WTC11 (cell line): Measurements from ENCODE around the gene GSTT2B. TPM values are rescaled to one million over a fixed set of nuclear protein-coding genes. Genes with fewer than 3 reads are reported as not detected.

ENCODE experiments used
- ATAC-seq: fragments of 200-7000 bp; cut with Tn5 transposase; 2 replicates; pipeline ENCODE4 v1.10.0; 2021; ENCODE audit warnings: mild to moderate bottlenecking, moderate library complexity
- CTCF ChIA-PET: fragments of 300-600 bp; sonication (Branson Sonifier 250); formaldehyde crosslinking; loops from one replicate; lab custom pipeline; 2021; ENCODE audit warnings: antibody characterized with exemption; lab: Charles Lee
- POLR2A ChIA-PET: fragments of 350-600 bp; sonication (Branson Sonifier 250); formaldehyde crosslinking; loops from one replicate; lab custom pipeline; 2021; ENCODE audit warnings: antibody characterized with exemption; lab: Charles Lee
- DNase-seq: peaks from one replicate; pipeline ENCODE4 v3.0.0; 2021; ENCODE audit warnings: low spot score
- H3K27ac Mint-ChIP-seq: 2 replicates; pipeline ENCODE4 v1.8.0; 2021; ENCODE audit warnings: mixed read lengths
- H3K27me3 Mint-ChIP-seq: 2 replicates; pipeline ENCODE4 v1.8.0; 2021; ENCODE audit warnings: low read depth, mild to moderate bottlenecking, moderate library complexity, mixed read lengths
- H3K36me3 Mint-ChIP-seq: 2 replicates; pipeline ENCODE4 v1.8.0; 2021; ENCODE audit warnings: mixed read lengths
- H3K4me1 Mint-ChIP-seq: 2 replicates; pipeline ENCODE4 v1.8.0; 2022; ENCODE audit warnings: mixed read lengths
- H3K4me3 Mint-ChIP-seq: 2 replicates; pipeline ENCODE4 v1.8.0; 2021; ENCODE audit warnings: mild to moderate bottlenecking, moderate library complexity, mixed read lengths
- H3K9me3 Mint-ChIP-seq: 2 replicates; pipeline ENCODE4 v1.8.0; 2021; ENCODE audit warnings: mixed read lengths
- ATF3 ChIP-seq: sonication (generic); formaldehyde crosslinking; conservative IDR thresholded peaks from 2 replicates; pipeline ENCODE4 v1.8.1; 2022; ENCODE audit warnings: mild to moderate bottlenecking, missing genetic modification reagents
- E2F5 ChIP-seq: sonication (generic); formaldehyde crosslinking; IDR thresholded peaks from 2 replicates; pipeline ENCODE4 v1.8.1; 2022; ENCODE audit warnings: mild to moderate bottlenecking, moderate library complexity, missing genetic modification reagents
- ETV6 ChIP-seq: sonication (generic); formaldehyde crosslinking; IDR thresholded peaks from 2 replicates; pipeline ENCODE4 v1.8.1; 2022; ENCODE audit warnings: mild to moderate bottlenecking, missing genetic modification reagents
- FOXK1 ChIP-seq: sonication (generic); formaldehyde crosslinking; IDR thresholded peaks from 2 replicates; pipeline ENCODE4 v1.8.0; 2022; ENCODE audit warnings: mild to moderate bottlenecking, moderate library complexity, missing genetic modification reagents
- IRF2 ChIP-seq: sonication (generic); formaldehyde crosslinking; IDR thresholded peaks from 2 replicates; pipeline ENCODE4 v1.8.0; 2022; ENCODE audit warnings: low read depth, missing genetic modification reagents, borderline replicate concordance
- KAT7 ChIP-seq: sonication (generic); formaldehyde crosslinking; IDR thresholded peaks from 2 replicates; pipeline ENCODE4 v1.8.1; 2023; ENCODE audit warnings: missing genetic modification reagents, mild to moderate bottlenecking, borderline replicate concordance
- MLX ChIP-seq: sonication (generic); formaldehyde crosslinking; IDR thresholded peaks from 2 replicates; pipeline ENCODE4 v1.8.1; 2023; ENCODE audit warnings: mild to moderate bottlenecking, missing genetic modification reagents, moderate library complexity
- NR1H2 ChIP-seq: sonication (generic); formaldehyde crosslinking; IDR thresholded peaks from 2 replicates; pipeline ENCODE4 v1.9.0; 2021; ENCODE audit warnings: mild to moderate bottlenecking, moderate library complexity, missing genetic modification reagents
- OVOL2 ChIP-seq: fragments of 250-450 bp; sonication (Bioruptor Pico); IDR thresholded peaks from 2 replicates; pipeline ENCODE4 v1.9.0; 2021; ENCODE audit warnings: mild to moderate bottlenecking, borderline replicate concordance
- SMAD3 ChIP-seq: sonication (generic); formaldehyde crosslinking; IDR thresholded peaks from 2 replicates; pipeline ENCODE4 v1.8.0; 2022; ENCODE audit warnings: missing genetic modification reagents, mild to moderate bottlenecking, borderline replicate concordance
- SOX15 ChIP-seq: fragments of 250-450 bp; sonication (Bioruptor Pico); IDR thresholded peaks from 2 replicates; pipeline ENCODE4 v1.9.0; 2021; ENCODE audit warnings: mild to moderate bottlenecking
- USF1 ChIP-seq: sonication (generic); formaldehyde crosslinking; IDR thresholded peaks from 2 replicates; pipeline ENCODE4 v1.8.0; 2022; ENCODE audit warnings: mild to moderate bottlenecking, missing genetic modification reagents
- ZBTB43 ChIP-seq: sonication (generic); formaldehyde crosslinking; IDR thresholded peaks from 2 replicates; pipeline ENCODE4 v1.8.1; 2023; ENCODE audit warnings: mild to moderate bottlenecking, missing genetic modification reagents
- ZMAT4 ChIP-seq: fragments of 250-450 bp; sonication (Bioruptor Pico); IDR thresholded peaks from 2 replicates; pipeline ENCODE4 v1.9.0; 2021; ENCODE audit warnings: mild to moderate bottlenecking
- ZNF121 ChIP-seq: sonication (generic); formaldehyde crosslinking; IDR thresholded peaks from 2 replicates; pipeline ENCODE4 v1.8.0; 2023; ENCODE audit warnings: missing genetic modification reagents
- ZNF219 ChIP-seq: sonication (generic); formaldehyde crosslinking; IDR thresholded peaks from 2 replicates; pipeline ENCODE4 v1.8.0; 2023; ENCODE audit warnings: missing genetic modification reagents, mild to moderate bottlenecking, borderline replicate concordance
- ZNF263 ChIP-seq: sonication (generic); formaldehyde crosslinking; IDR thresholded peaks from 2 replicates; pipeline ENCODE4 v1.8.1; 2022; ENCODE audit warnings: low read depth, mild to moderate bottlenecking, moderate library complexity, missing genetic modification reagents
- ZNF671 ChIP-seq: fragments of 250-450 bp; sonication (Bioruptor Pico); IDR thresholded peaks from 2 replicates; pipeline ENCODE4 v1.8.0; 2021; ENCODE audit warnings: mild to moderate bottlenecking
- total RNA-seq: library from RNA; stranded (reverse); gene quantifications from 3 replicates; pipeline ENCODE4 v1.2.3, GENCODE V29; 2021
- TF ChIP-seq, protein P1 (sequence below): fragments of 250-450 bp; sonication (Bioruptor Pico); conservative IDR thresholded peaks from 2 replicates; pipeline ENCODE4 v1.9.0; 2021; ENCODE audit warnings: mild to moderate bottlenecking
- TF ChIP-seq, protein P2 (sequence below): sonication (generic); formaldehyde crosslinking; IDR thresholded peaks from 2 replicates; pipeline ENCODE4 v1.8.0; 2023; ENCODE audit warnings: missing genetic modification reagents, mild to moderate bottlenecking, borderline replicate concordance
- TF ChIP-seq, protein P3 (sequence below): sonication (generic); formaldehyde crosslinking; IDR thresholded peaks from 2 replicates; pipeline ENCODE4 v1.8.0; 2022; ENCODE audit warnings: mild to moderate bottlenecking, missing genetic modification reagents
- TF ChIP-seq, protein P4 (sequence below): sonication (generic); formaldehyde crosslinking; conservative IDR thresholded peaks from 2 replicates; pipeline ENCODE4 v1.8.1; 2023; ENCODE audit warnings: mild to moderate bottlenecking, low read depth, missing genetic modification reagents, moderate library complexity

GSTT2B gene
- total RNA-seq, 1 experiment from 2014 or later = 16.6 TPM

- Mint-ChIP-seq H3K36me3 (peaks cover 16% of the 10 kb centered on the region), H3K27me3 (peaks cover 43% of the 10 kb centered on the region), H3K4me1 (peaks cover 23% of the 10 kb centered on the region), H3K4me3 (peak overlapping the region; percentile 76), H3K27ac (peak overlapping the region; percentile 94), H3K9me3 (peaks cover 38% of the 10 kb centered on the region)
- CTCF ChIA-PET = interaction anchor here (0.6 to 2.9 kb wide), 7 partner anchors 16 to 329 kb away, joined by 3 to 18 read pairs (median 4); partner anchors contain the start of genes MIF and SLC2A11
- DNase-seq (peak; percentile 99), ATAC-seq (peak; percentile 99)
- POLR2A ChIA-PET = interaction anchor here (1.0 to 1.5 kb wide), 3 partner anchors 11 to 56 kb away, joined by 3 to 13 read pairs (median 3); partner anchors contain the start of genes MIF and SLC2A11
- TF ChIP-seq SMAD3 (0 out of 2 replicates have a peak, but pooled peaks have one; percentile 66), ETV6 (peak; percentile 66), MLX (CRISPR knock-in tag) (no peak), USF1 (no peak), ZMAT4 (CRISPR knock-in tag) (no peak), ZNF671 (CRISPR knock-in tag) (no peak), ZNF121 (no peak), ZNF263 (CRISPR knock-in tag) (no peak), ZNF219 (CRISPR knock-in tag) (no peak), NR1H2 (no peak), FOXK1 (CRISPR knock-in tag) (peak; percentile 89), KAT7 (CRISPR knock-in tag) (no peak), ATF3 (CRISPR knock-in tag) (no peak), E2F5 (peak; percentile 87), ZBTB43 (CRISPR knock-in tag) (no peak; the same call in 1 of the 2 replicates), SOX15 (CRISPR knock-in tag) (no peak), IRF2 (no peak), OVOL2 (CRISPR knock-in tag) (no peak)
- TF ChIP-seq, protein P1, sequence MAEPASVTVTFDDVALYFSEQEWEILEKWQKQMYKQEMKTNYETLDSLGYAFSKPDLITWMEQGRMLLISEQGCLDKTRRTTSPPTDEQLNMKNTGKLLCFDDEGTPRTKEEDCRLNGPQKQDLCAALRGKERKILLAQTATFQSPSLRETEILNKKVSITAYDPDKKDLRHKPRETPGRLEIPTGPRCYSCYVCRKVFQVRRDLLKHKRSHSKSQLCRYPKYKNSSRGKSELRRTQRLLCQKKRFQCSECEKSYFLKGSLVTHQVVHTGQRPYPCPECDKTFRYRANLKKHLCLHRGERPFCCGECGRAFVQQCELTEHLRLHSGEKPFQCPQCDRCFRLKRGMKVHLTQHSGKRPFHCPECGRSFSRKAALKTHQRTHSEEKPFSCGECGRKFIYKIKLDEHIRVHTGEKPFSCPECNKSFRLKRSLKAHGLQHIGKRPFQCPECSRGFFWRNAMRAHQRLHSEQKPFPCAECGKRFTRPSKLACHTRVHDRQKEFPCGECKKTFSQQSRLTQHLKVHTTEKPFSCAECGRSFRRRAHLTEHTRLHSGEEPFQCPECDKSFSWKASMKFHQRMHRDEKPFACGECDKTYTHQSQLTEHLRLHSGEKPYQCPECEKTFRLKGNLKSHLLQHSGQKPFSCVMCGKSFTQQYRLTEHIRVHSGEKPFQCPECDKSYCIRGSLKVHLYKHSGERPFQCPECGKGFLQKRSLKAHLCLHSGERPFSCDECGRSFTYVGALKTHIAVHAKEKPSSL (CRISPR knock-in tag) = no peak
- TF ChIP-seq, protein P2, sequence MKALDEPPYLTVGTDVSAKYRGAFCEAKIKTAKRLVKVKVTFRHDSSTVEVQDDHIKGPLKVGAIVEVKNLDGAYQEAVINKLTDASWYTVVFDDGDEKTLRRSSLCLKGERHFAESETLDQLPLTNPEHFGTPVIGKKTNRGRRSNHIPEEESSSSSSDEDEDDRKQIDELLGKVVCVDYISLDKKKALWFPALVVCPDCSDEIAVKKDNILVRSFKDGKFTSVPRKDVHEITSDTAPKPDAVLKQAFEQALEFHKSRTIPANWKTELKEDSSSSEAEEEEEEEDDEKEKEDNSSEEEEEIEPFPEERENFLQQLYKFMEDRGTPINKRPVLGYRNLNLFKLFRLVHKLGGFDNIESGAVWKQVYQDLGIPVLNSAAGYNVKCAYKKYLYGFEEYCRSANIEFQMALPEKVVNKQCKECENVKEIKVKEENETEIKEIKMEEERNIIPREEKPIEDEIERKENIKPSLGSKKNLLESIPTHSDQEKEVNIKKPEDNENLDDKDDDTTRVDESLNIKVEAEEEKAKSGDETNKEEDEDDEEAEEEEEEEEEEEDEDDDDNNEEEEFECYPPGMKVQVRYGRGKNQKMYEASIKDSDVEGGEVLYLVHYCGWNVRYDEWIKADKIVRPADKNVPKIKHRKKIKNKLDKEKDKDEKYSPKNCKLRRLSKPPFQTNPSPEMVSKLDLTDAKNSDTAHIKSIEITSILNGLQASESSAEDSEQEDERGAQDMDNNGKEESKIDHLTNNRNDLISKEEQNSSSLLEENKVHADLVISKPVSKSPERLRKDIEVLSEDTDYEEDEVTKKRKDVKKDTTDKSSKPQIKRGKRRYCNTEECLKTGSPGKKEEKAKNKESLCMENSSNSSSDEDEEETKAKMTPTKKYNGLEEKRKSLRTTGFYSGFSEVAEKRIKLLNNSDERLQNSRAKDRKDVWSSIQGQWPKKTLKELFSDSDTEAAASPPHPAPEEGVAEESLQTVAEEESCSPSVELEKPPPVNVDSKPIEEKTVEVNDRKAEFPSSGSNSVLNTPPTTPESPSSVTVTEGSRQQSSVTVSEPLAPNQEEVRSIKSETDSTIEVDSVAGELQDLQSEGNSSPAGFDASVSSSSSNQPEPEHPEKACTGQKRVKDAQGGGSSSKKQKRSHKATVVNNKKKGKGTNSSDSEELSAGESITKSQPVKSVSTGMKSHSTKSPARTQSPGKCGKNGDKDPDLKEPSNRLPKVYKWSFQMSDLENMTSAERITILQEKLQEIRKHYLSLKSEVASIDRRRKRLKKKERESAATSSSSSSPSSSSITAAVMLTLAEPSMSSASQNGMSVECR (CRISPR knock-in tag) = no peak; the same call in 1 of the 2 replicates
- TF ChIP-seq, protein P3, sequence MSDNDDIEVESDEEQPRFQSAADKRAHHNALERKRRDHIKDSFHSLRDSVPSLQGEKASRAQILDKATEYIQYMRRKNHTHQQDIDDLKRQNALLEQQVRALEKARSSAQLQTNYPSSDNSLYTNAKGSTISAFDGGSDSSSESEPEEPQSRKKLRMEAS = peak; percentile 96
- TF ChIP-seq, protein P4, sequence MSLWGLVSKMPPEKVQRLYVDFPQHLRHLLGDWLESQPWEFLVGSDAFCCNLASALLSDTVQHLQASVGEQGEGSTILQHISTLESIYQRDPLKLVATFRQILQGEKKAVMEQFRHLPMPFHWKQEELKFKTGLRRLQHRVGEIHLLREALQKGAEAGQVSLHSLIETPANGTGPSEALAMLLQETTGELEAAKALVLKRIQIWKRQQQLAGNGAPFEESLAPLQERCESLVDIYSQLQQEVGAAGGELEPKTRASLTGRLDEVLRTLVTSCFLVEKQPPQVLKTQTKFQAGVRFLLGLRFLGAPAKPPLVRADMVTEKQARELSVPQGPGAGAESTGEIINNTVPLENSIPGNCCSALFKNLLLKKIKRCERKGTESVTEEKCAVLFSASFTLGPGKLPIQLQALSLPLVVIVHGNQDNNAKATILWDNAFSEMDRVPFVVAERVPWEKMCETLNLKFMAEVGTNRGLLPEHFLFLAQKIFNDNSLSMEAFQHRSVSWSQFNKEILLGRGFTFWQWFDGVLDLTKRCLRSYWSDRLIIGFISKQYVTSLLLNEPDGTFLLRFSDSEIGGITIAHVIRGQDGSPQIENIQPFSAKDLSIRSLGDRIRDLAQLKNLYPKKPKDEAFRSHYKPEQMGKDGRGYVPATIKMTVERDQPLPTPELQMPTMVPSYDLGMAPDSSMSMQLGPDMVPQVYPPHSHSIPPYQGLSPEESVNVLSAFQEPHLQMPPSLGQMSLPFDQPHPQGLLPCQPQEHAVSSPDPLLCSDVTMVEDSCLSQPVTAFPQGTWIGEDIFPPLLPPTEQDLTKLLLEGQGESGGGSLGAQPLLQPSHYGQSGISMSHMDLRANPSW (CRISPR knock-in tag) = no peak
Observed at GRCh38 chr22:23913661-23914353, 47.2 kb downstream of the GSTT2B start.
